HG03354 (cell line): ENCODE data around the gene SLFN13.
"Not testable (repeated sequence)": the region's sequence is repeated elsewhere in the genome, so short reads cannot be mapped to it uniquely, and the experiment has no call there.

Source experiments
- ATAC-seq: cut with Tn5 transposase; IDR thresholded peaks from one replicate; pipeline ENCODE4 v1.9.1; 2021; ENCODE audit warnings: mild to moderate bottlenecking; ENCODE audit not compliant: unreplicated experiment, poor library complexity, severe bottlenecking

SLFN13 gene

GRCh38 chr17:35448214-35448898 lies at the start of gene SLFN13:
TSS of gene SLFN13 (minus strand) at chr17:35448766. CDS start at chr17:35445680, 3,086 bp downstream.
- peak; percentile 80 for ATAC-seq

- ATAC-seq = no peak
These were observed 48.1 kb upstream of the SLFN13 start for GRCh38 chr17:35496451-35497290.

GRCh38 chr17:35493040-35493439 lies 44.5 kb upstream of the SLFN13 start:
- no peak for ATAC-seq

- no peak for ATAC-seq
These were observed 42.9 kb upstream of the SLFN13 start for GRCh38 chr17:35491417-35491816.

GRCh38 chr17:35489944-35490343 lies 41.4 kb upstream of the SLFN13 start:
- no peak for ATAC-seq

- no peak for ATAC-seq
These were observed 40.4 kb upstream of the SLFN13 start for GRCh38 chr17:35488991-35489390.

GRCh38 chr17:35486920-35487732 lies 38.6 kb upstream of the SLFN13 start:
- peak; percentile 51 for ATAC-seq

GRCh38 chr17:35479271-35479670 lies 30.7 kb upstream of the SLFN13 start:
- ATAC-seq = no peak

GRCh38 chr17:35477248-35477647 lies 28.7 kb upstream of the SLFN13 start:
- no peak for ATAC-seq

- no peak for ATAC-seq
These were observed 27.8 kb upstream of the SLFN13 start for GRCh38 chr17:35476283-35476820.

- no peak for ATAC-seq
These were observed 19.9 kb upstream of the SLFN13 start for GRCh38 chr17:35468475-35468874.

GRCh38 chr17:35467824-35468223 lies 19.3 kb upstream of the SLFN13 start:
- ATAC-seq = no peak

- ATAC-seq = peak; percentile 94
These were observed 11.8 kb upstream of the SLFN13 start for GRCh38 chr17:35460354-35460851.

GRCh38 chr17:35454035-35454434 lies 5.5 kb upstream of the SLFN13 start:
- ATAC-seq = not testable (repeated sequence)

GRCh38 chr17:35453171-35453570 lies 4.6 kb upstream of the SLFN13 start:
- ATAC-seq = no peak

- ATAC-seq = peak; percentile 47
These were observed 885 bp upstream of the SLFN13 start for GRCh38 chr17:35449371-35449931.

- ATAC-seq = peak; percentile 7
These were observed 297 bp upstream of the SLFN13 start for GRCh38 chr17:35448899-35449227.

- ATAC-seq = no peak
These were observed 1.1 kb downstream of the SLFN13 start for GRCh38 chr17:35447499-35447898.

- ATAC-seq = no peak
These were observed 10.1 kb downstream of the SLFN13 start for GRCh38 chr17:35438433-35438832.
